Tongue (tissue), 2 donors: ENCODE data around the gene CCDC187. TPM values are rescaled to one million over a fixed set of nuclear protein-coding genes. Genes with fewer than 3 reads are reported as not detected.

ENCODE experiments used
- DNase-seq: peaks from one replicate; pipeline ENCODE4 v3.0.0-alpha.2; 2015
- total RNA-seq: library from RNA; depleted of rRNA; stranded (reverse); fragments of >200 nt; gene quantifications from one replicate; pipeline ENCODE4 v1.2.3, GENCODE V29; 2014

CCDC187 gene
- total RNA-seq, 1 donor from 2014 or later, result 0.51 TPM

- peak; percentile 51 for DNase-seq
Measured at GRCh38 chr9:136311051-136312008, 7.4 kb upstream of the CCDC187 start.

GRCh38 chr9:136310273-136311030 lies 6.6 kb upstream of the CCDC187 start:
- DNase-seq, result peak; percentile 32

- DNase-seq, result no peak
Measured at GRCh38 chr9:136309806-136310220, 5.9 kb upstream of the CCDC187 start.

DNA sequence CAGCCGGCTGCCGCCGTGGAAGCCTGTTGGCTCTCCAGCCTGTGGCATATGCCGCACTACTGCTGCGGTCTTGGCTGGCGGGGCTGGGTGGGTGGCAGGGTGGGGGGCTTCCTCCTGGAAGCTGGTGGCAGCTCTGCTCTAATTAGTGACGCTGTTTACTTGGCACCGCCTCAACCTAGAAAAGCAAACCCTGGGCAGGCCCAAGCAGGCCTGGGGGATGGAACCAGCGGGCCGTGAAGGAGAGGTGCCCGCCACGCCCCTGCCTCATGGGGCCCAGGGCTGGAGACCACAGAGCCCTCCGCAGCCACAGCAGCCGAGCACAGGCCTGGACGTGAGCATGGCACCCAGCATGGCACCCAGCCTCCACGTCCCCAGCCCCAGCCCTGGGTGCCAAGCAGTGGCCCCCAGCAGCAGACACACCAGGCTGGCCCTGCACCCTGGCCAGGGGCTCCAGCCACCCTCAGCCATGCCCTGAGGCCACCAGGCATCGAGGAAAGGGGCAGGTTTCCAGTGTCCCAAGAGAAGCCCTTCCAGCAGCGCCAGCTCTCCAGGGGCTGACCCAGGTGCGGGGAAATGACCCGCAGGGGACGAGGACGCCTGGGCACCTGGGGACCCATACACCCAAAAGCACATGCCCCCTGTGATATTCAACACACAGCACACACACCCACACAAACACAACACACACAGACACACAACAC lies 5.4 kb upstream of the CCDC187 start:
- DNase-seq, result peak; percentile 67

GRCh38 chr9:136308702-136309053 lies 4.8 kb upstream of the CCDC187 start:
- DNase-seq, result no peak

DNA sequence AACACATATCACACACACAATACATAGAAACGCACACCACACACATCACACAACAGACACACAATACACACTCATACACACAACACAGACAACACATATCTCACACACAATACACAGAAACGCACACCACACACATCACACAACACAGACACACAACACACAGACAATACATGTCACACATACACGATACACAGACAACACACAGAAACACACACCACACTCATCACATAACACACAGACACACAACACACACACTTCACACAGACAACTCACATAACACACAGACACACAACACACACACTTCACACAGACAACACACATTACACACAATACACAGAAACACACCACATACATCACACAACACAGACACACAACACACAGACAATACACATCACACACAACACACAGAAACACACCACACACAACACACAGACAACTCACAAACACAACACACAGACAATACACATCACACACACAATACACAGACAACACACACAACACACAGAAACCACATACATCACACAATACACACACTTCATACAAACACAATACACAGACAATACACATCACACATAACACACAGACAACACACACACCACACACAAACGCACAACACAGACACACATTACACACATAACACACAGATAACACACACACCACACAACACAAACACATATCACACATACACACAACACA lies 4.3 kb upstream of the CCDC187 start:
- no peak for DNase-seq

DNA sequence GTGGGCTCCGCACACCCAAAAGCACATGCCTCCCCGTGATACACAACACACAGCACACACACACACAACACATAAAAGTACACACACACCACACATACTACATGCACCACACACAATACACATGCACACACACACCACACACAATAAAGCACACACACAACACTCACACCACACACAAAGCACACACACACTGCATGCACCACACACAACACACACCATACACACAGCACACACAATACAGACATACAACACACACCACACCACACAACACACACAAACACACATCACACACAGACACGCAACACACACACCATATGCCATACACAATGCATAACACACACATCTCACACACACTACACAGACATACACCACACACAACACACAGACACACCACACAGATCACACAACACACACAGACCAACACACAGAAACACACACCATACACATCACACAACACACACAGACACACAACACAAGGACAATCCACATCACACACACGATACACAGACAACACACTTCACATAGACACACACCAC lies 3.4 kb upstream of the CCDC187 start:
- DNase-seq, result no peak

GRCh38 chr9:136306211-136307208 lies 2.6 kb upstream of the CCDC187 start:
- no peak for DNase-seq

GRCh38 chr9:136305804-136306203 lies 1.9 kb upstream of the CCDC187 start:
- DNase-seq, result no peak

GRCh38 chr9:136304981-136305380 lies 1.1 kb upstream of the CCDC187 start:
- DNase-seq, result no peak

DNA sequence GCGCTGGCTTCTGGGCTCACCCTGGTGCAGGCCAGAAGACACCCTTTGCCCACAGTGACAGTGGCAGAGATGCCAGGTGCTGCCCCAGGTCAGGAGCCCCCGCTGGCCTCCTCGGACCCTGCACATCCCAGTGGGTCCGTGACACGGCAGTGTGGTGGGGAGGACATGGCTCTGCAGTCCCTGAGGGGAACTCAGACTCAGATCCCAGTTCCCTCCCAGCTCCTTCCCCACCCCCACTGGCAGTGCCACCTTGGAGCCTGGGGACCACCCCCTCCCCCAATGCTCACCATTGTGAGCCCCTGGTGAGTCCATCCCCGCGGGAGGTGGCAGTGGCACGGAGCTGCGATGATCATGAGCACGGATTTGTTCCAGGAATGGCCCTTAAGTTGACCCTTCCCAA lies 562 bp upstream of the CCDC187 start:
- no peak for DNase-seq

DNA sequence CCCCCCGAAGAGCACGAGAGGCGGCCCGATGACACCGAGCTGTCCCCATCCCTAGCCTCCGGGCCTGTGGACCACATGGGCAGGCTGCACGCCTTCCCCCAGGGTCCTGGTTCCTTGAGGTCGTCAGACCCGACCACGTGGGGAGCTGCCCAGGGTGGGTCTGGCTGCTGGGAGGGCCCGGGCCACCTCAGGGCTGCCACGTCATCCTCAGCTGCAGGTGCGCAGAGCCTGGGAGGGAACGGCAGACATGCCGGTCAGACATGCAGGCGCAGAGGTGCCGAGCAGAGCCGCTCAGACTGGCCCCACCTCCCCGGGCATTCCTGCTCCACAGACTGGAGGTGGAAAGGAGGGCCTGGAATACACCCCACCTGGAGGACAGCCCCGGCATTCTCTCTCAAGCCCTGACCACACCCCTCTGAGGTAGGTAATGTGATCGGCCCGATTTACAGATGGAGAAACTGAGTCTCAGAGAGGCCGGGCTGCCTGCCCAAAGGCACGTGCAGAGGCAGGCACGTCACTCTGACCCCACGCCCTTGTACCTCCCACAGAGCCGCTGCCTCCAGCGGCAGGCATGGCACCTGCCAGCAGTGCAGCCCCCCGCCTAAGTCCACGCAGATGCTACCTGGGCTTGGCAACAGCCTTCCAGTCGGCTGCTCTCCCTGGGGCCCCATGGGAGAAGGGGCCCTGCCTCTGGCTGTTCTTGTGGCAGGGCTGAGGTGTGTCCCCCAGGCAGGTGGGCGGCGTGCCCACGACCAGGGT lies 649 bp downstream of the CCDC187 start:
- no peak for DNase-seq

- no peak for DNase-seq
Measured at GRCh38 chr9:136302527-136302926, 1.4 kb downstream of the CCDC187 start.

DNA sequence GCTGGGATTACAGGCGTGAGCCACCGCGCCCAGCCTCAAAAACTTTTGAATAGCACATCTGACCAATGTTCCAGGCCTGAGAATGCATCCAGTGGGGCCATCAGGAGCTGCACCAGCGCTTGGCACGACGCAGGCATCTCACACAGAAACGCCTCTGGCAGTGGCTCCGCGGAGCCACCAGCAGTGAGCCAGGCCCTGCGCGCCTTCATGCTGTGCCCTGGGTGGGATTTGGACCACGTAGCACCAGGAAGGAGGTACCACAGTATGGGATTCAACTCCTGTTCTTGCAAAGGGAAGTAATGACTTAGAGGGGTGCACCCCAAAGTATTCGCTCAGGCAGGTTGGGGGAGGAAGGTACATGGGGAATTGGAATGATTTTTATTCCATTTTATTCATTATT lies 3.0 kb downstream of the CCDC187 start:
- no peak for DNase-seq

GRCh38 chr9:136300016-136300545 lies 3.8 kb downstream of the CCDC187 start:
- DNase-seq, result no peak

DNA sequence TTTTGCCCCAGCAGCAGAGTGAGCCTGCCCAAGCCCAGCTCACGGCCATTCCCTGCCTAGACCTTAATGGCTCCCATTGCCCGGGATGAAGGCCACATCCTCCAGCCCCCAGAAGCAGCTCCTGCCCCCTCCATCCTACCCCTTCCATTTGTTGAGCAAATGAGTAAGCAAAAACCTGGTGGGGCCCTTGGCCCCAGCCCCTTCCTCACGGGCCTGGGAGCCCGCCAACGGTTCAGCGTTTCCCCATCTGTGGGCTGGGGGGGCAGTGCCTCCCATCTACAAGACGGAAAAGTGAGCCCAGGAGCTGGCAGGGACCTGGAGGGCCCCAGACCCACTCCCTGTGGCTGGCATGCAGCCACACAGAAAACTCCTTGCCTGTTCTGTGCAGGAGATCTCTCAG lies 4.4 kb downstream of the CCDC187 start:
- DNase-seq, result no peak

DNA sequence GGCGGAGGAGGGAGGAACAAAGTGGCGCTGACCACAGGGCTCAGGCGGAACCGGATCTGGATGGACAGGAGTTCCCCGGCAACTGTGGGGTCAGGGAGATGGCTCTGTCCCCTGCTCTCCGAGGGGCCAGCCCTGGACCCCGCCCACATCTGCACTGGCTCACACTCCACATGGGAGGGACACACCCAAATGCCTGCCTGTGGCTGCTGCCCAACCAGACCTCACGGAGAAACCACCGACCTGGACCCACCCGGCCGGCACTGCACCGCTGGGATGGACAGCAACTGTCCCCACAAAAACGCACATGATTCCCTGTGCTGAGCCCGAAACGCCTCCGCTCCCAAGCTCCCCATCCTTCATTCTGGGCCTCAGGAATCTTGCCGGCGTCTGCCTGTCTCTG lies 4.8 kb downstream of the CCDC187 start:
- no peak for DNase-seq

DNA sequence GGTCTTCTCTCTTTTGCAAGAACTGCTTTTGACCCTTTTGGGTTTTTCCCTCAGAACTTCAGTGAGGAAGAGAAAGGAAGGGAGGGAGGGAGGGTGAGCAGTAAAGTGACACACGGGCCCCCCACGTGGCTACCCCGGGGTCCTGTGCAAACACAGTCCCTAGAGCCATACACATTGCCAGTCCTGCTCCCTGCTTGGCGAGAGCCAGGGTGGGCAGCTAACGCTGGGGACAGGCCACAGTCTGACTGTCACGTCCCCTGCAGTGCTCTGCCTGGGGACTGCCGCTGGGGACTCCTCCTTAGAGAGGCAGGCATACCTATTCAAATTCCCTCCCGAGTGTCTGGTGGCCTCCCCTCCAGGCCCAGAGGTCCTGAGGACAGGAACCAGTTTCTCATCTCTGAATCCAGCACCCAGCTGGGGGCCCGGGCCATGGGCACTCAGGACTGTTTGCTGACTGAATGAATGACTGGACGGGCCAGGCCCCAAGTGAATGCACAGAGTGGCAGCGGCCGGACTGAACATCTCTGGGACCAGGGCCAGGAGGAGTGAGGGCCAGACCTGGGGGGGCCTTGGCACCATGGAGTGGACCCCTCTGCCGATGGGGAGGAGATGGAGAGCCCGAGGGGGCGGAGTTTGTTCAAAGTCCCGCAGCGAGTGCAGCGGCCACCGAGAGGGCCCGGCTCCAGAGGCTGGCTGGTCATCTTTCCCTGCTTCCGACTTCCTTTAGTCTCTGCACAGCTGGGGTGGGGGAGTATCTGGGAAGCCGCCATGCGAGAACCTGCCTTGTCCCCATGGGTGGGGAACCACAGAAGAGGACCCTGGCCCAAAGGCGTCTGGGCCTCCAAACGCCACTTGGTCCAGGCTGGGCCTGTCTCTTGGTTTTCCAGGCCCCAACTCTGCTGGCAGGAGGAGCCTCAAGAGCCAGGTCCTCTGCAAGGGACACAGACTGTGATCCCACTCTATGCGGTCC lies 5.8 kb downstream of the CCDC187 start:
- no peak for DNase-seq
